Measurements from ENCODE around the gene SPAG17. TPM values are rescaled to one million over a fixed set of nuclear protein-coding genes. Genes with fewer than 3 reads are reported as not detected.

The SPAG17 gene
- total RNA-seq, 1 experiment from 2014 or later: not detected

DNA sequence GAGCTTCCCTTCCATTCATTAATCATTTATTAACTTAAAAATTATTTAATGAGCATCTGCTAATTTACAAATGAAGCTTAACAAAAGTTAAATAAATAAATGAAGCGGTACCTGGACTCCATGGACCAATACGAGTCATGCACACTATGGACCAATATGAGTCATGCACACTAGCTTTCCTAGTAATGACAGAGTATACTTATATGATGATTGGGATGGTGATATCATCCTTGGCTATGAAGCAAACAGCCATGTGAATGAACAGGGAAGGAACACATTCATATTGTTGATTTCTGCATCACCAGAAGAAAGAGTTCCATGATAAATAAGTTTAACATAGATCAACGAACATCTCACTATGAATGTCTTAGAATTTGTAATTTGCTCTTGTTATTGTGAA lies 109.9 kb downstream of the SPAG17 start:
- no peaks in the 10 kb centered on the region for H3K4me1 ChIP-seq (ENCODE audit: low read length)
- no peak overlapping the region for H3K9ac ChIP-seq (ENCODE audit: low read length)
- H3K9me2 ChIP-seq (replicated peaks; ENCODE audit: insufficient read depth, low read length): no peaks in the 10 kb centered on the region
- H4K20me1 ChIP-seq (ENCODE audit: insufficient read depth, low read depth, low read length): no peaks in the 10 kb centered on the region
- H3K9me3 ChIP-seq (ENCODE audit: low read length): no peaks in the 10 kb centered on the region
- no peaks in the 10 kb centered on the region for H3K36me3 ChIP-seq (ENCODE audit: insufficient read depth, low read length)
- H3K79me2 ChIP-seq (ENCODE audit: low read length): no peaks in the 10 kb centered on the region
- no peak overlapping the region for H2AFZ ChIP-seq (ENCODE audit: low read length)
- no peak overlapping the region for H3K4me2 ChIP-seq (ENCODE audit: low read depth, low read length, poor library complexity, severe bottlenecking)
- H3K4me3 ChIP-seq (ENCODE audit: low read length): no peak overlapping the region
- H3K27ac ChIP-seq (ENCODE audit: low read length): no peak overlapping the region
- no peak for DNase-seq
- no peaks in the 10 kb centered on the region for H3K27me3 ChIP-seq (ENCODE audit: low read length)

DNA sequence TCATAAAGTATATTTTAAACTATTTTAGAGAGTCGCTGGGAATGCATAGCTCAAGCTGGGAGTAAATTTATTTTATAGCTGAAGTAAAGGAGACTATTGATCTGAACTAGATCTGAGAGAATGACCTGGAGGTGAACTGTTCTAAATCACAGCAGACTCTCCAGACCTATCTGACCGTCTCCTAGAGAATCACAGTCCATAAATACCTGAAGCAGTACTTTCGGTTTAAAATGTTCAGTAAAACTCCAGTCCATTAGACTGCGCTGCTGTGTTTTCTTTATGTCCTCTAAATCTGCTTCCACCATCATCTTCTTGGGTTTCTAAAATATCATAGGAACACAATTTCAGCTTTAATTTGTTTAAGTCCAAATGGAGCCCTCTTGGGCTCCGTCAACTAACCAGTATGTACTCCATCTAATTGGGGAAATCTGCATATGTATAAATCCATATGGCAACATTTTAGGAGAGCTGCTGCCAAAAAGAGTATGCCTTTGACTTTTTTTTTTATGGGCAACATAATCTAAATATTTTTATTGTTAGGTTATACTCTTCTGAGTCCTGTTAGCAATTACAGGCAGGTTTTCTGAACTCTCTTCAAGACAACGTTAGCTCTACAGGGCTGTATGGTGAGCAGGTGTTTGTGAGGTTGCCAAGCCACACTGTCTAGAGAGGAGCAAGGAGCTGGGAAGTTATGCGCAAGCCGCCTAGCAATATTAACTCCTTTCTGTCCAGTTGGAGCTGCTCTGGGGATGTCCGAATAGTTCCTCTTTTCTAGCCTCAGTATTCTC lies 111.2 kb downstream of the SPAG17 start:
- no peaks in the 10 kb centered on the region for H3K9me2 ChIP-seq (replicated peaks; ENCODE audit: insufficient read depth, low read length)
- H3K27me3 ChIP-seq (ENCODE audit: low read length): no peaks in the 10 kb centered on the region
- H3K9me3 ChIP-seq (ENCODE audit: low read length): no peaks in the 10 kb centered on the region
- no peak overlapping the region for H3K4me3 ChIP-seq (ENCODE audit: low read length)
- H2AFZ ChIP-seq (ENCODE audit: low read length): no peak overlapping the region
- no peak overlapping the region for H3K27ac ChIP-seq (ENCODE audit: low read length)
- H3K36me3 ChIP-seq (ENCODE audit: insufficient read depth, low read length): no peaks in the 10 kb centered on the region
- H3K4me1 ChIP-seq (ENCODE audit: low read length): no peaks in the 10 kb centered on the region
- no peak for DNase-seq
- H3K79me2 ChIP-seq (ENCODE audit: low read length): no peaks in the 10 kb centered on the region
- H3K9ac ChIP-seq (ENCODE audit: low read length): no peak overlapping the region
- H3K4me2 ChIP-seq (ENCODE audit: low read depth, low read length, poor library complexity, severe bottlenecking): no peak overlapping the region
- H4K20me1 ChIP-seq (ENCODE audit: insufficient read depth, low read depth, low read length): no peaks in the 10 kb centered on the region

DNA sequence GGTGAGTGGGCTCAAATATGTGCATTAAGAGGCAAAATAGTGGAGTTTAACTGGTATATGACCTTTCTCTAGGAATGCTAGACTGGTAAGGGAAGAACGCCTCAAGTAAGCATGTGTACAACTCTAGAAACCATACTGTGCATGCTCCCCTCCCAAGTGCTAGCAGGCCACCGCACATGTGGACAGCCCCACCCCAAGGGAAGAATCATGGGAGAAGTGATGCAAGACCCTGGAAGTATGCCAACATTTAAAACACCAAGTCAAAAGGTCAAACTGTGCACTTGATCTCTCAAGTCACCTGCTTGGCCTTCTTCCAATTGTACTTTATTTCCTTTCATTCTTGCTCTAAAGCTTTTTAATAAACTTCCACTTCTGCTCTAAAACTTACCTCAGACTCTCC lies 135.0 kb downstream of the SPAG17 start:
- H2AFZ ChIP-seq (ENCODE audit: low read length): no peak overlapping the region
- no peaks in the 10 kb centered on the region for H3K79me2 ChIP-seq (ENCODE audit: low read length)
- H3K27ac ChIP-seq (ENCODE audit: low read length): no peak overlapping the region
- H3K36me3 ChIP-seq (ENCODE audit: insufficient read depth, low read length): no peaks in the 10 kb centered on the region
- no peak overlapping the region for H3K4me2 ChIP-seq (ENCODE audit: low read depth, low read length, poor library complexity, severe bottlenecking)
- no peak overlapping the region for H3K9ac ChIP-seq (ENCODE audit: low read length)
- no peaks in the 10 kb centered on the region for H3K27me3 ChIP-seq (ENCODE audit: low read length)
- no peak overlapping the region for H3K4me3 ChIP-seq (ENCODE audit: low read length)
- no peaks in the 10 kb centered on the region for H3K9me3 ChIP-seq (ENCODE audit: low read length)
- no peaks in the 10 kb centered on the region for H4K20me1 ChIP-seq (ENCODE audit: insufficient read depth, low read depth, low read length)
- no peaks in the 10 kb centered on the region for H3K9me2 ChIP-seq (replicated peaks; ENCODE audit: insufficient read depth, low read length)
- no peak for DNase-seq
- no peaks in the 10 kb centered on the region for H3K4me1 ChIP-seq (ENCODE audit: low read length)

DNA sequence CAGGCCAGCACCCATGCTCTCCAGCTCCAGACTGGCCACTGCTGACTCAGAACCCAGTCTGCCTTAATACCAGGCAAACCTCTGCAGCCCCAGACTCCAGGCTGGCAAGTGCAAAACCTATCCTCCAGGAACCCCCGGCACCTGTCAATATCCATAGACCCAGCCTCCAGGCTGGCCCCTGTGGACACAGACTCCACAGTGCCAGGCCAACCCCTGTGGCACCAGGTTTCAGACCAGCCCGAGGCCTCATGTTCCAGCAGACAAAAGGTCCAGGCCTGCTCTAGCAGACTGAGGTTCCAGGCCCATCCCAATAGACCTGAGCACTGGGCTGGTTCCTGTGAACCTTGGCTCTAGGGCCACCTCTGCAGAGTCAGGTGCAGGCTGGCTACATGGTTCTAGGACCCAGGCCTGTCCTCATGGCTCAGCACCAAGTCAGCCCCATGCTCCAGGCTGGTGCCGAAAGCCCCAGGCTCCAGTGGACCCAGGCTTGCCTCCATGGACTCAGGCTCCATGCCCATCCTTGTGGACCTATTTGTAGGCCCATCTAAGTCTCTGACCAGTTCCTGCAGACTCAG lies 137.3 kb downstream of the SPAG17 start:
- H3K9me2 ChIP-seq (replicated peaks; ENCODE audit: insufficient read depth, low read length): no peaks in the 10 kb centered on the region
- no peak overlapping the region for H3K9ac ChIP-seq (ENCODE audit: low read length)
- H3K4me2 ChIP-seq (ENCODE audit: low read depth, low read length, poor library complexity, severe bottlenecking): no peak overlapping the region
- H3K9me3 ChIP-seq (ENCODE audit: low read length): no peaks in the 10 kb centered on the region
- no peak overlapping the region for H3K27ac ChIP-seq (ENCODE audit: low read length)
- H4K20me1 ChIP-seq (ENCODE audit: insufficient read depth, low read depth, low read length): no peaks in the 10 kb centered on the region
- no peak overlapping the region for H3K4me3 ChIP-seq (ENCODE audit: low read length)
- H3K27me3 ChIP-seq (ENCODE audit: low read length): no peaks in the 10 kb centered on the region
- no peak for DNase-seq
- H3K4me1 ChIP-seq (ENCODE audit: low read length): no peaks in the 10 kb centered on the region
- no peak overlapping the region for H2AFZ ChIP-seq (ENCODE audit: low read length)
- H3K79me2 ChIP-seq (ENCODE audit: low read length): no peaks in the 10 kb centered on the region
- no peaks in the 10 kb centered on the region for H3K36me3 ChIP-seq (ENCODE audit: insufficient read depth, low read length)

DNA sequence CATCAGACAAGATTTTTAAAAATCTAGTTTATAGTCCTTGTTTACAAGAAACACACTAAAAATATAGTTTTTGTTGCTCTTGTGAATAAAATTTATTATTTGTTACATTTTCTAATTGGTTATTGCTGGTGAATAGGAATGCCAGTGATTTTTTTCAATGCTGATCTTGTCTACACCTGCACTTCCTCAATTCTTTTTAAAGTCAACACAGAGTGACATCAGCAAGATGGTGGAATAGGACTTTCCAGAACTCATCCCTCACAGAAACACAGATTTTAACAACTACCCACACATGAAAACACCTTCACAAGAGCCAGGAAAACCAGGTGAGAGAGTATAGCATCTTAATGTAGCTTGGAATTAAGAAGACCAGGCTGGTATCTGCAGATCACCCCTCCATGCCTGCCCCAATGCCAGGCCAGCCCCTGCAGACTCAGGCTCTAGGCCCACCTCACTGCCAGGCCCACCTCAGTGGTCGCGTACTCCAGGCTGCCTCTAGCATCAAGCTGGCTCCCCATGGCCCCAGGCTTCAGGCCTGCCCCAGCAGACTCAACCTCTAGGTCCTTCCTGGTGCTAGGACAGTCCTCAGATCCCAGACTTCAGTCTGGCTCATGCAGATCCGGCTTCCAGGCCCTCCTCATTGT lies 137.9 kb downstream of the SPAG17 start:
- Histone ChIP-seq H3K4me1 (ENCODE audit: low read length) (no peaks in the 10 kb centered on the region), H3K79me2 (ENCODE audit: low read length) (no peaks in the 10 kb centered on the region), H3K9me3 (ENCODE audit: low read length) (no peaks in the 10 kb centered on the region), H4K20me1 (ENCODE audit: insufficient read depth, low read depth, low read length) (no peaks in the 10 kb centered on the region), H3K27ac (ENCODE audit: low read length) (no peak overlapping the region), H2AFZ (ENCODE audit: low read length) (no peak overlapping the region), H3K4me3 (ENCODE audit: low read length) (no peak overlapping the region), H3K36me3 (ENCODE audit: insufficient read depth, low read length) (no peaks in the 10 kb centered on the region), H3K4me2 (ENCODE audit: low read depth, low read length, poor library complexity, severe bottlenecking) (no peak overlapping the region), H3K27me3 (ENCODE audit: low read length) (no peaks in the 10 kb centered on the region), H3K9me2 (replicated peaks; ENCODE audit: insufficient read depth, low read length) (no peaks in the 10 kb centered on the region), H3K9ac (ENCODE audit: low read length) (no peak overlapping the region)
- DNase-seq: no peak

DNA sequence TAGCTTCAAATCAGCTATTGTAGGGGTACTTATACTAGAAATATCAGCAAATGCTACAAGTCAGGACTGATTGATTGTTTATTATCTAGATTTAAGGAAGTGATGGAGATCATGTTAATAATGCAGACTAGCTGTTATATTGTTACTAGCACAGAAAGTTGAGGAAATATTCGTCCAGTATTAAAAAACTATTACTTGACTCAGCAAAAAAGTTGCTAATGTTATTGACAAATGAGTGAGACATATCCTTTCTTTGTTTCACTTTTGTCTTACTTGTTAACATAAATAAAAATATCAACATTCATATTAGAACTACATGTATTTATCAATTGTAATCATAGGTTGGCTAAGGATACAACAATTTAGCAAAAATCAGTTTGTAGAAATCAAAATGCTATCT lies 141.4 kb downstream of the SPAG17 start:
- Histone ChIP-seq H3K9me2 (replicated peaks; ENCODE audit: insufficient read depth, low read length) (no peaks in the 10 kb centered on the region), H3K9me3 (ENCODE audit: low read length) (no peaks in the 10 kb centered on the region), H3K4me2 (ENCODE audit: low read depth, low read length, poor library complexity, severe bottlenecking) (no peak overlapping the region), H3K9ac (ENCODE audit: low read length) (no peak overlapping the region), H3K27ac (ENCODE audit: low read length) (no peak overlapping the region), H3K4me1 (ENCODE audit: low read length) (no peaks in the 10 kb centered on the region), H3K36me3 (ENCODE audit: insufficient read depth, low read length) (no peaks in the 10 kb centered on the region), H4K20me1 (ENCODE audit: insufficient read depth, low read depth, low read length) (no peaks in the 10 kb centered on the region), H3K79me2 (ENCODE audit: low read length) (no peaks in the 10 kb centered on the region), H2AFZ (ENCODE audit: low read length) (no peak overlapping the region), H3K27me3 (ENCODE audit: low read length) (no peaks in the 10 kb centered on the region), H3K4me3 (ENCODE audit: low read length) (no peak overlapping the region)
- no peak for DNase-seq

DNA sequence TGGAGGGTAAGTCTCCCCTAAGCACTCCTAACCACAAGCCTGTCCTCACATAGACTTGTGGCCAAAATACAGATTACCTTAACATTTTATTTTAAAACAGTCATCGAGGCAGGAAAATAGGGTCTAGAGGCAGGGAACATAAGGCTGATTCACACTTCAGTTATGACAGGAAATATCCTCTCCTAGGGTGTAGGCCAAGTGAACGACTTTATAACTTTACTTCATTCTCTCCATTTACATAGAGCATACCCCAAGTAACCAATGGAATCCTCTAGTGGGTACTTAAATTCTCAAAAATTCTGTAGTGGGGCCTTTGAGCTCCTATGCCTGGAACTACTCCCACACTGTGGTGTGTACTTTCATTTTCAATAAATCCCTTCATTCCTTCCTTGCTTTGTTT lies 142.5 kb downstream of the SPAG17 start:
- Histone ChIP-seq H3K36me3 (ENCODE audit: insufficient read depth, low read length) (no peaks in the 10 kb centered on the region), H3K9me3 (ENCODE audit: low read length) (no peaks in the 10 kb centered on the region), H3K27ac (ENCODE audit: low read length) (no peak overlapping the region), H3K4me2 (ENCODE audit: low read depth, low read length, poor library complexity, severe bottlenecking) (no peak overlapping the region), H2AFZ (ENCODE audit: low read length) (no peak overlapping the region), H3K4me1 (ENCODE audit: low read length) (no peaks in the 10 kb centered on the region), H3K4me3 (ENCODE audit: low read length) (no peak overlapping the region), H3K9ac (ENCODE audit: low read length) (no peak overlapping the region), H3K27me3 (ENCODE audit: low read length) (no peaks in the 10 kb centered on the region), H4K20me1 (ENCODE audit: insufficient read depth, low read depth, low read length) (no peaks in the 10 kb centered on the region), H3K9me2 (replicated peaks; ENCODE audit: insufficient read depth, low read length) (no peaks in the 10 kb centered on the region), H3K79me2 (ENCODE audit: low read length) (no peaks in the 10 kb centered on the region)
- DNase-seq: no peak

DNA sequence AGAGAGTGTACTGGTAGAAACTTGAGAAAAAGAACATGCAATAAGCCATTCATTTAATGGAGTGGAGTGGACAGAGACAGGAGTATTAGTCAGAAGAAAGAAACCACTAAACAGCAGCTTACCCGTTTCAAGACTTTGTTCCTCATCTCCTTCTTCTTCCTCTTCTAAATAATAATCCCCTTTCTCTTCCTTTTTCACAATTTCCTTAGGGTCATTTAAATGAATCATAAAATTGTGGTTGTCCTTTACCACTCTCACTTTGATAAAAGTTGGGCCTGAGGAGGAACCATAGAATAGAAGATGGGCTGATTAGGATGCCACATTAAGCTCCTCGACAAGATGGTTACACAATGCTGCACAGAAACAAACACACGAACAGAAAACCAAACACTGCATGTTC lies 145.9 kb downstream of the SPAG17 start:
- no peak overlapping the region for H3K4me2 ChIP-seq (ENCODE audit: low read depth, low read length, poor library complexity, severe bottlenecking)
- H3K27ac ChIP-seq (ENCODE audit: low read length): no peak overlapping the region
- H3K9me2 ChIP-seq (replicated peaks; ENCODE audit: insufficient read depth, low read length): no peaks in the 10 kb centered on the region
- DNase-seq: no peak
- no peaks in the 10 kb centered on the region for H4K20me1 ChIP-seq (ENCODE audit: insufficient read depth, low read depth, low read length)
- H3K36me3 ChIP-seq (ENCODE audit: insufficient read depth, low read length): no peaks in the 10 kb centered on the region
- H3K9me3 ChIP-seq (ENCODE audit: low read length): no peaks in the 10 kb centered on the region
- no peaks in the 10 kb centered on the region for H3K27me3 ChIP-seq (ENCODE audit: low read length)
- H3K4me1 ChIP-seq (ENCODE audit: low read length): no peaks in the 10 kb centered on the region
- no peaks in the 10 kb centered on the region for H3K79me2 ChIP-seq (ENCODE audit: low read length)
- H2AFZ ChIP-seq (ENCODE audit: low read length): no peak overlapping the region
- no peak overlapping the region for H3K4me3 ChIP-seq (ENCODE audit: low read length)
- H3K9ac ChIP-seq (ENCODE audit: low read length): no peak overlapping the region

Data from Karpas-422 (cell line).